Measurements from ENCODE around the gene GCH1. TPM values are rescaled to one million over a fixed set of nuclear protein-coding genes. Genes with fewer than 3 reads are reported as not detected.

Gene GCH1
- polyA plus RNA-seq, 1 donor from 2014 or later: 4.9 TPM

DNA sequence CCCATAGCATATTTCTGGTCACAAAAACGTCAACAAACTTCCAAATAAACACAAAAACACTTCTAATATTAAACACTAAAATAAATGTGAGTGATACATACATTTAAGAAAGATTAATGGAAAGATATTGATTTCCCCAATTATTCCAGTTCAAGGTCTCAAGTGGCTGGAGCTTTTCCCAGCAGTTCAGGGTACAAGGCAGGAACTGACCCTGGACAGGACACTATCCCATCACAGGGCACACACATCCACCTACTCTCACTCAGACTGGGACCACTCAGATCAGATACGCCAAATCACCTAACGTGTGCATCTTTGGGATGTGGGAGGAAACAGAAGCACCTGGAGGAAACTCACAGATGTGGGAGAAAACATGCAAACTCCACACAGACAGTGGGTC, 50.4 kb downstream of the GCH1 start:
- no peaks in the 10 kb centered on the region for H3K9me3 ChIP-seq (ENCODE audit: low read length)
- no peaks in the 10 kb centered on the region for H3F3A ChIP-seq (ENCODE audit: insufficient read depth, low read length, poor library complexity, severe bottlenecking)
- H3K9me2 ChIP-seq (ENCODE audit: insufficient read depth, low read length): no peaks in the 10 kb centered on the region
- H3K27ac ChIP-seq (ENCODE audit: low read length): no peak overlapping the region
- no peak overlapping the region for H3K9ac ChIP-seq (ENCODE audit: low read length)
- no peaks in the 10 kb centered on the region for H3K36me3 ChIP-seq (ENCODE audit: insufficient read depth, low read length)
- no peak overlapping the region for H3K4me2 ChIP-seq (ENCODE audit: low read length)
- no peak overlapping the region for H3K4me3 ChIP-seq (ENCODE audit: low read length)
- H4K20me1 ChIP-seq (ENCODE audit: insufficient read depth): no peaks in the 10 kb centered on the region
- TF ChIP-seq, protein P1, sequence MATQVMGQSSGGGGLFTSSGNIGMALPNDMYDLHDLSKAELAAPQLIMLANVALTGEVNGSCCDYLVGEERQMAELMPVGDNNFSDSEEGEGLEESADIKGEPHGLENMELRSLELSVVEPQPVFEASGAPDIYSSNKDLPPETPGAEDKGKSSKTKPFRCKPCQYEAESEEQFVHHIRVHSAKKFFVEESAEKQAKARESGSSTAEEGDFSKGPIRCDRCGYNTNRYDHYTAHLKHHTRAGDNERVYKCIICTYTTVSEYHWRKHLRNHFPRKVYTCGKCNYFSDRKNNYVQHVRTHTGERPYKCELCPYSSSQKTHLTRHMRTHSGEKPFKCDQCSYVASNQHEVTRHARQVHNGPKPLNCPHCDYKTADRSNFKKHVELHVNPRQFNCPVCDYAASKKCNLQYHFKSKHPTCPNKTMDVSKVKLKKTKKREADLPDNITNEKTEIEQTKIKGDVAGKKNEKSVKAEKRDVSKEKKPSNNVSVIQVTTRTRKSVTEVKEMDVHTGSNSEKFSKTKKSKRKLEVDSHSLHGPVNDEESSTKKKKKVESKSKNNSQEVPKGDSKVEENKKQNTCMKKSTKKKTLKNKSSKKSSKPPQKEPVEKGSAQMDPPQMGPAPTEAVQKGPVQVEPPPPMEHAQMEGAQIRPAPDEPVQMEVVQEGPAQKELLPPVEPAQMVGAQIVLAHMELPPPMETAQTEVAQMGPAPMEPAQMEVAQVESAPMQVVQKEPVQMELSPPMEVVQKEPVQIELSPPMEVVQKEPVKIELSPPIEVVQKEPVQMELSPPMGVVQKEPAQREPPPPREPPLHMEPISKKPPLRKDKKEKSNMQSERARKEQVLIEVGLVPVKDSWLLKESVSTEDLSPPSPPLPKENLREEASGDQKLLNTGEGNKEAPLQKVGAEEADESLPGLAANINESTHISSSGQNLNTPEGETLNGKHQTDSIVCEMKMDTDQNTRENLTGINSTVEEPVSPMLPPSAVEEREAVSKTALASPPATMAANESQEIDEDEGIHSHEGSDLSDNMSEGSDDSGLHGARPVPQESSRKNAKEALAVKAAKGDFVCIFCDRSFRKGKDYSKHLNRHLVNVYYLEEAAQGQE (IDR thresholded peaks at IDR 0.05; ENCODE audit: borderline replicate concordance): no peak
- no peak for TF ChIP-seq RAD21 (conservative IDR thresholded peaks at IDR 0.05)
- no peak for TF ChIP-seq TAF1 (IDR thresholded peaks at IDR 0.05; ENCODE audit: low read depth)
- no peak for TF ChIP-seq POLR2AphosphoS5 (IDR thresholded peaks at IDR 0.05)
- TF ChIP-seq EZH2 (IDR thresholded peaks at IDR 0.05; ENCODE audit: borderline replicate concordance, insufficient read depth, low read length, poor library complexity, severe bottlenecking): no peak
- TF ChIP-seq MXI1 (conservative IDR thresholded peaks at IDR 0.05; ENCODE audit: poor library complexity, severe bottlenecking): no peak
- TF ChIP-seq EP300 (conservative IDR thresholded peaks at IDR 0.05; ENCODE audit: poor library complexity, severe bottlenecking): no peak
- no peaks in the 10 kb centered on the region for H3K79me2 ChIP-seq (replicated peaks; ENCODE audit: insufficient read depth, low read length)
- H2AFZ ChIP-seq (ENCODE audit: low read depth, low read length): no peak overlapping the region
- H3K27me3 ChIP-seq (ENCODE audit: insufficient read depth, low read depth, low read length): no peaks in the 10 kb centered on the region

DNA sequence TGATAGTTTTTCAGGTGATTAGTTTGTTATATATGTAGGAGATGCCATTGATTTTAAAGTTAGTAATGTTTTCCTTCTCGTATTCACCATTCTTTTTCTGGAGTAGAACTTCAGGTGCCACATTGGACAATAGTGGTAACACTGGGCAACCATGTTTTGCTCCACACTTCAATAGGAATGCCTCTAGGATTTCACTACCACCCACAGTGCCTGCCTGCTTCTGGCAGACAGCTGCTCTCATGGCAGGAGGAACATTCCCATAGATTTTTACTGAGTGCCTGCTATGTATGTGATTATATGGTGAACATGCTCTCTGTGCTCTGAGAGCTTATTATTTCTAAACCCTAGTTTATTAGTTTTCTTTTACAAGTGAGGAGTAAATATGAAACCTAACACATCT, 53.7 kb downstream of the GCH1 start:
- no peak overlapping the region for H3K9ac ChIP-seq (ENCODE audit: low read length)
- no peak overlapping the region for H3K4me2 ChIP-seq (ENCODE audit: low read length)
- H3K27ac ChIP-seq (ENCODE audit: low read length): no peak overlapping the region
- no peaks in the 10 kb centered on the region for H3F3A ChIP-seq (ENCODE audit: insufficient read depth, low read length, poor library complexity, severe bottlenecking)
- no peaks in the 10 kb centered on the region for H3K27me3 ChIP-seq (ENCODE audit: insufficient read depth, low read depth, low read length)
- no peak overlapping the region for H2AFZ ChIP-seq (ENCODE audit: low read depth, low read length)
- H3K79me2 ChIP-seq (replicated peaks; ENCODE audit: insufficient read depth, low read length): no peaks in the 10 kb centered on the region
- H3K9me2 ChIP-seq (ENCODE audit: insufficient read depth, low read length): no peaks in the 10 kb centered on the region
- no peak for TF ChIP-seq RAD21 (conservative IDR thresholded peaks at IDR 0.05)
- TF ChIP-seq CTCF (IDR thresholded peaks at IDR 0.05; ENCODE audit: poor library complexity, severe bottlenecking): no peak
- TF ChIP-seq TAF1 (IDR thresholded peaks at IDR 0.05; ENCODE audit: low read depth): no peak
- TF ChIP-seq EP300 (conservative IDR thresholded peaks at IDR 0.05; ENCODE audit: poor library complexity, severe bottlenecking): no peak
- TF ChIP-seq POLR2AphosphoS5 (IDR thresholded peaks at IDR 0.05): no peak
- TF ChIP-seq, protein P1 (IDR thresholded peaks at IDR 0.05; ENCODE audit: borderline replicate concordance): no peak
- no peak for TF ChIP-seq MXI1 (conservative IDR thresholded peaks at IDR 0.05; ENCODE audit: poor library complexity, severe bottlenecking)
- TF ChIP-seq EZH2 (IDR thresholded peaks at IDR 0.05; ENCODE audit: borderline replicate concordance, insufficient read depth, low read length, poor library complexity, severe bottlenecking): no peak
- no peaks in the 10 kb centered on the region for H4K20me1 ChIP-seq (ENCODE audit: insufficient read depth)
- H3K9me3 ChIP-seq (ENCODE audit: low read length): no peaks in the 10 kb centered on the region
- H3K4me3 ChIP-seq (ENCODE audit: low read length): no peak overlapping the region
- no peaks in the 10 kb centered on the region for H3K36me3 ChIP-seq (ENCODE audit: insufficient read depth, low read length)

Data from neural cell (in vitro differentiated cells).